HepG2 (cell line): ENCODE data around the gene IKZF3. TPM values are rescaled to one million over a fixed set of nuclear protein-coding genes. Genes with fewer than 3 reads are reported as not detected.

ENCODE experiments used
- AGO2 ChIP-seq: fragments of 200-400 bp; formaldehyde crosslinking; optimal IDR thresholded peaks from 2 replicates; pipeline ENCODE3; 2017; ENCODE audit warnings: mild to moderate bottlenecking, low read depth, low read length, moderate library complexity
- BRD4 ChIP-seq: sonication (generic); formaldehyde crosslinking; IDR thresholded peaks from 2 replicates; pipeline ENCODE4 v1.4.0; 2020; ENCODE audit warnings: missing genetic modification reagents
- HNRNPLL ChIP-seq: fragments of 200-400 bp; formaldehyde crosslinking; IDR thresholded peaks from 2 replicates; pipeline ENCODE4 v1.6.1; 2017; ENCODE audit warnings: mild to moderate bottlenecking, low read depth, low read length; ENCODE audit not compliant: poor library complexity, severe bottlenecking
- KDM5A ChIP-seq: fragments of 200-600 bp; sonication (generic); IDR thresholded peaks from 2 replicates; pipeline ENCODE4 v1.7.0; 2018; ENCODE audit warnings: antibody characterized with exemption, mild to moderate bottlenecking, low read length, borderline replicate concordance
- KLF15 ChIP-seq: sonication (generic); formaldehyde crosslinking; IDR thresholded peaks from 2 replicates; pipeline ENCODE4 v1.8.1; 2023; ENCODE audit warnings: borderline replicate concordance, mild to moderate bottlenecking, inconsistent platforms, missing genetic modification reagents, mixed read lengths
- NONO ChIP-seq, 2 experiments: fragments of 450-650 bp in 1 of 2; sonication (generic) in 1 of 2; formaldehyde crosslinking in 1 of 2; IDR thresholded peaks in 1 of 2; conservative IDR thresholded peaks in 1 of 2; 2 replicates each; pipeline versions ENCODE4 v1.6.1 to v1.8.0; 2017 to 2022; ENCODE audit warnings: mild to moderate bottlenecking in 1 of 2, missing genetic modification reagents in 1 of 2, moderate library complexity in 1 of 2
- NR2F2 ChIP-seq: IDR thresholded peaks from 2 replicates; pipeline ENCODE4 v1.6.1; 2012; ENCODE audit warnings: low read depth, inconsistent platforms, borderline replicate concordance
- SCMH1 ChIP-seq: sonication (generic); formaldehyde crosslinking; IDR thresholded peaks from 2 replicates; pipeline ENCODE4 v1.9.0; 2021; ENCODE audit warnings: missing genetic modification reagents, mild to moderate bottlenecking, borderline replicate concordance
- ZBTB7B ChIP-seq: sonication (generic); formaldehyde crosslinking; IDR thresholded peaks from 2 replicates; pipeline ENCODE4 v1.4.0; 2020; ENCODE audit warnings: missing genetic modification reagents
- ZFP36 ChIP-seq: fragments of 150-350 bp; IDR thresholded peaks from 2 replicates; pipeline ENCODE4 v1.6.1; 2018; ENCODE audit warnings: borderline replicate concordance, low read length, low read depth; ENCODE audit not compliant: partially characterized antibody
- ZFP90 ChIP-seq: sonication (generic); formaldehyde crosslinking; IDR thresholded peaks from 2 replicates; pipeline ENCODE4 v1.8.0; 2022; ENCODE audit warnings: missing genetic modification reagents, mild to moderate bottlenecking, inconsistent platforms, borderline replicate concordance
- ZNF619 ChIP-seq: sonication (generic); formaldehyde crosslinking; IDR thresholded peaks from 2 replicates; pipeline ENCODE4 v1.4.0; 2020; ENCODE audit warnings: mild to moderate bottlenecking, missing genetic modification reagents
- polyA plus RNA-seq, 8 experiments: library from polyadenylated mRNA; depleted of rRNA in 3 of 8; stranded (reverse) in 7 of 8; unstranded in 1 of 8; fragments of >200 nt; fragmentation: Illumina TruSeq in 4 of 8; extraction: Trizol in 4 of 8; gene quantifications; 2 replicates each; pipeline versions ENCODE4 v1.2.1 to v1.2.3, GENCODE V29; 2011 to 2016; ENCODE audit warnings: low read depth in 4 of 8, missing spikeins in 1 of 8, mixed read lengths in 1 of 8; ENCODE audit not compliant: insufficient read depth in 1 of 8
- total RNA-seq, 5 experiments: library from RNA; depleted of rRNA; stranded (reverse); fragments of >200 nt; fragmentation: Illumina TruSeq; extraction: Trizol; gene quantifications; 2 replicates each; pipeline ENCODE4 v1.2.3, GENCODE V29; 2016; ENCODE audit warnings: low read depth in 1 of 5
- TF ChIP-seq, protein P1 (sequence below): sonication (generic); formaldehyde crosslinking; IDR thresholded peaks from 2 replicates; pipeline ENCODE4 v1.5.1; 2020; ENCODE audit warnings: mild to moderate bottlenecking, moderate library complexity, missing genetic modification reagents
- TF ChIP-seq, protein P2 (sequence below): sonication (generic); formaldehyde crosslinking; IDR thresholded peaks from 2 replicates; pipeline ENCODE4 v1.5.0; 2020; ENCODE audit warnings: mild to moderate bottlenecking, missing genetic modification reagents
- TF ChIP-seq, protein P3 (sequence below): sonication (generic); formaldehyde crosslinking; IDR thresholded peaks from 2 replicates; pipeline ENCODE4 v1.4.0; 2020; ENCODE audit warnings: missing genetic modification reagents
- TF ChIP-seq, protein P4 (sequence below): IDR thresholded peaks from 2 replicates; pipeline ENCODE4 v1.6.1; 2016; ENCODE audit warnings: low read depth, control low read depth

Gene IKZF3
- total and polyA plus RNA-seq, 2 of the 13 experiments (the other 11 are each of a cell fraction or from before 2014, with no cell fraction given), result not detected

DNA sequence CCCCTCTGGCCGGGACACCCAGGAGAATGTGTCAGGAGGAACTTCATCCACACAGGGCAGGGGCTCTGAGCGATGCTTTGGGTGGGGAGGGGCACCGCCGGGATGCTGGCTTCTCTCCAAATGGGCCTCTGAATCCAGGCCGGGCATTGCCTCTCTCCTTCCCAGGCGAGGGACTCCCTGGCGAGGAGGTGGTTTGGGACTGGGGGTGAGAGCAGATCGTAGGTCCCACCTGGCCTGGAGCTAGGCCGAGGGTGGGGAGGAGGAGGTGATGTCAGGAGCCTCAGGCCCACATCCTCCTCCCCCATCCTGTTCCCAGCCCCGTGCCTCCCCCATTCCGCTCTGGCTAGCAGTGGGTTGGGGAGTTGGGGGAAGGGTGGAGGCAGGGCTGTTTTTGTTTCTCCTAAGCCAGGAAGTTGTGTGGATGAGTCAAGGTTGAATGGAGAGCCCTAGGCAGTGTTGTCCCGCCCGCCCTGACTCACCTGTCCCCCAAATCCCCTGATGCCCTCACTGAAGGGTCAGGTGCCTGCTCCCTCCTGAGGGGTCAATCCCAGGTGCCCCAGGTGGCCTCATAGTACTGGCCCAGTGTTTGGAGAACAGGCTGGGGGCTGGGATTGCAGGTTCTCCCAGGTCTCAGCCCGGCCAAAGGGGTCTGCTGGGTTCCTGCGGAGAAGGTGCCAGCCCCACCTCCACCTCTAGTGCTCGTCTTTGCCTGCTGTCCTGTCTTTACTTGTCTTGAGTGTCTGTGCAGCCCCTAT lies 123.6 kb downstream of the IKZF3 start (continued):
- TF ChIP-seq, protein P1, sequence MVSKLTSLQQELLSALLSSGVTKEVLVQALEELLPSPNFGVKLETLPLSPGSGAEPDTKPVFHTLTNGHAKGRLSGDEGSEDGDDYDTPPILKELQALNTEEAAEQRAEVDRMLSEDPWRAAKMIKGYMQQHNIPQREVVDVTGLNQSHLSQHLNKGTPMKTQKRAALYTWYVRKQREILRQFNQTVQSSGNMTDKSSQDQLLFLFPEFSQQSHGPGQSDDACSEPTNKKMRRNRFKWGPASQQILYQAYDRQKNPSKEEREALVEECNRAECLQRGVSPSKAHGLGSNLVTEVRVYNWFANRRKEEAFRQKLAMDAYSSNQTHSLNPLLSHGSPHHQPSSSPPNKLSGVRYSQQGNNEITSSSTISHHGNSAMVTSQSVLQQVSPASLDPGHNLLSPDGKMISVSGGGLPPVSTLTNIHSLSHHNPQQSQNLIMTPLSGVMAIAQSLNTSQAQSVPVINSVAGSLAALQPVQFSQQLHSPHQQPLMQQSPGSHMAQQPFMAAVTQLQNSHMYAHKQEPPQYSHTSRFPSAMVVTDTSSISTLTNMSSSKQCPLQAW (CRISPR knock-in tag), result peak; percentile 85
- TF ChIP-seq, protein P2, sequence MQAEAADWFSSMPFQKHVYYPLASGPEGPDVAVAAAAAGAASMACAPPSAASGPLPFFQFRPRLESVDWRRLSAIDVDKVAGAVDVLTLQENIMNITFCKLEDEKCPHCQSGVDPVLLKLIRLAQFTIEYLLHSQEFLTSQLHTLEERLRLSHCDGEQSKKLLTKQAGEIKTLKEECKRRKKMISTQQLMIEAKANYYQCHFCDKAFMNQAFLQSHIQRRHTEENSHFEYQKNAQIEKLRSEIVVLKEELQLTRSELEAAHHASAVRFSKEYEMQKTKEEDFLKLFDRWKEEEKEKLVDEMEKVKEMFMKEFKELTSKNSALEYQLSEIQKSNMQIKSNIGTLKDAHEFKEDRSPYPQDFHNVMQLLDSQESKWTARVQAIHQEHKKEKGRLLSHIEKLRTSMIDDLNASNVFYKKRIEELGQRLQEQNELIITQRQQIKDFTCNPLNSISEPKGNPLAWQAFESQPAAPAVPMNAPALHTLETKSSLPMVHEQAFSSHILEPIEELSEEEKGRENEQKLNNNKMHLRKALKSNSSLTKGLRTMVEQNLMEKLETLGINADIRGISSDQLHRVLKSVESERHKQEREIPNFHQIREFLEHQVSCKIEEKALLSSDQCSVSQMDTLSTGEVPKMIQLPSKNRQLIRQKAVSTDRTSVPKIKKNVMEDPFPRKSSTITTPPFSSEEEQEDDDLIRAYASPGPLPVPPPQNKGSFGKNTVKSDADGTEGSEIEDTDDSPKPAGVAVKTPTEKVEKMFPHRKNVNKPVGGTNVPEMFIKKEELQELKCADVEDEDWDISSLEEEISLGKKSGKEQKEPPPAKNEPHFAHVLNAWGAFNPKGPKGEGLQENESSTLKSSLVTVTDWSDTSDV (CRISPR knock-in tag), result no peak
- TF ChIP-seq, protein P3, sequence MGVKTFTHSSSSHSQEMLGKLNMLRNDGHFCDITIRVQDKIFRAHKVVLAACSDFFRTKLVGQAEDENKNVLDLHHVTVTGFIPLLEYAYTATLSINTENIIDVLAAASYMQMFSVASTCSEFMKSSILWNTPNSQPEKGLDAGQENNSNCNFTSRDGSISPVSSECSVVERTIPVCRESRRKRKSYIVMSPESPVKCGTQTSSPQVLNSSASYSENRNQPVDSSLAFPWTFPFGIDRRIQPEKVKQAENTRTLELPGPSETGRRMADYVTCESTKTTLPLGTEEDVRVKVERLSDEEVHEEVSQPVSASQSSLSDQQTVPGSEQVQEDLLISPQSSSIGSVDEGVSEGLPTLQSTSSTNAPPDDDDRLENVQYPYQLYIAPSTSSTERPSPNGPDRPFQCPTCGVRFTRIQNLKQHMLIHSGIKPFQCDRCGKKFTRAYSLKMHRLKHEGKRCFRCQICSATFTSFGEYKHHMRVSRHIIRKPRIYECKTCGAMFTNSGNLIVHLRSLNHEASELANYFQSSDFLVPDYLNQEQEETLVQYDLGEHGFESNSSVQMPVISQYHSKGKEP (CRISPR knock-in tag), result 0 out of 2 replicates have a peak, but pooled peaks have one; percentile 68
- TF ChIP-seq NR2F2 (no peak), NONO (IDR thresholded peaks at IDR 0.05) (no peak), NONO (CRISPR knock-in tag; conservative IDR thresholded peaks at IDR 0.05) (no peak; the same call in 1 of the 2 replicates), ZNF619 (CRISPR knock-in tag) (no peak), KDM5A (no peak), AGO2 (peak; percentile 59), ZFP36 (no peak), SCMH1 (CRISPR knock-in tag) (no peak), ZFP90 (CRISPR knock-in tag) (peak; percentile 67; the same call in 1 of the 2 replicates), HNRNPLL (no peak), KLF15 (no peak), ZBTB7B (CRISPR knock-in tag) (peak; percentile 62), BRD4 (peak; percentile 65)
- TF ChIP-seq, protein P4, sequence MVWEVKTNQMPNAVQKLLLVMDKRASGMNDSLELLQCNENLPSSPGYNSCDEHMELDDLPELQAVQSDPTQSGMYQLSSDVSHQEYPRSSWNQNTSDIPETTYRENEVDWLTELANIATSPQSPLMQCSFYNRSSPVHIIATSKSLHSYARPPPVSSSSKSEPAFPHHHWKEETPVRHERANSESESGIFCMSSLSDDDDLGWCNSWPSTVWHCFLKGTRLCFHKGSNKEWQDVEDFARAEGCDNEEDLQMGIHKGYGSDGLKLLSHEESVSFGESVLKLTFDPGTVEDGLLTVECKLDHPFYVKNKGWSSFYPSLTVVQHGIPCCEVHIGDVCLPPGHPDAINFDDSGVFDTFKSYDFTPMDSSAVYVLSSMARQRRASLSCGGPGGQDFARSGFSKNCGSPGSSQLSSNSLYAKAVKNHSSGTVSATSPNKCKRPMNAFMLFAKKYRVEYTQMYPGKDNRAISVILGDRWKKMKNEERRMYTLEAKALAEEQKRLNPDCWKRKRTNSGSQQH, result no peak
